ENCODE results near the gene CDKN2A. TPM values are rescaled to one million over a fixed set of nuclear protein-coding genes. Genes with fewer than 3 reads are reported as not detected.

Gene CDKN2A
- total RNA-seq, 1 experiment from 2014 or later, result 0.35 TPM

GRCh38 chr9:22040760-22041159 lies 46.6 kb upstream of the CDKN2A start:
- no peak overlapping the region for H4K5ac ChIP-seq (ENCODE audit: insufficient read length, low read depth, low read length)
- H3K14ac ChIP-seq (ENCODE audit: insufficient read depth, low read length), result no peak overlapping the region
- H3K56ac ChIP-seq (ENCODE audit: insufficient read length, low read depth, low read length), result no peak overlapping the region
- H3K79me2 ChIP-seq (ENCODE audit: insufficient read depth, low read length), result no peaks in the 10 kb centered on the region
- no peaks in the 10 kb centered on the region; the same call in 1 of the 2 replicates for H3K4me1 ChIP-seq (ENCODE audit: insufficient read depth, low read length)
- H4K91ac ChIP-seq (ENCODE audit: insufficient read length, low read depth, low read length), result no peak overlapping the region
- no peaks in the 10 kb centered on the region for H3K9me3 ChIP-seq (ENCODE audit: control insufficient read depth, low read depth, low read length)
- no peaks in the 10 kb centered on the region for H3K36me3 Mint-ChIP-seq (ENCODE audit: insufficient read depth in 1 of 3, low read depth in 3 of 3)
- WGBS (ENCODE audit: extremely low coverage, insufficient read length, low lambda C conversion rate), result no CpG with 5 or more reads among the region's 1 CpG
- no peak overlapping the region for H2AK5ac ChIP-seq (ENCODE audit: insufficient read length, low read length)
- no peak overlapping the region for H3K4me3 Mint-ChIP-seq
- no peaks in the 10 kb centered on the region for H4K20me1 ChIP-seq (ENCODE audit: control insufficient read depth, insufficient read depth, insufficient read length)
- no peak for DNase-seq
- no peak overlapping the region for H3K27ac Mint-ChIP-seq
- H3K27ac ChIP-seq (ENCODE audit: insufficient read length, low read depth, low read length), result no peak overlapping the region
- no peak overlapping the region for H2BK20ac ChIP-seq (ENCODE audit: low read depth, low read length, poor library complexity, severe bottlenecking)
- no peaks in the 10 kb centered on the region for H3K9me3 Mint-ChIP-seq
- H3K27me3 ChIP-seq (ENCODE audit: insufficient read depth, low read length), result no peaks in the 10 kb centered on the region
- no peak overlapping the region for H3K4ac ChIP-seq (ENCODE audit: low read depth, low read length)
- H3K18ac ChIP-seq (ENCODE audit: insufficient read length, low read depth, low read length), result no peak overlapping the region
- H4K8ac ChIP-seq (replicated peaks; ENCODE audit: insufficient read length, low read depth, low read length), result no peak overlapping the region
- no peak overlapping the region for H2BK5ac ChIP-seq (ENCODE audit: insufficient read length, low read length)
- H2BK15ac ChIP-seq (ENCODE audit: low read depth, low read length), result no peak overlapping the region
- no peaks in the 10 kb centered on the region for H3K79me1 ChIP-seq (ENCODE audit: insufficient read depth, low read depth, low read length, poor library complexity, severe bottlenecking)
- no peak overlapping the region for H3K4me2 ChIP-seq (ENCODE audit: insufficient read depth, insufficient read length, low read length)
- no peaks in the 10 kb centered on the region for H3K27me3 Mint-ChIP-seq (ENCODE audit: low read depth)
- no peak overlapping the region for H3K23ac ChIP-seq (ENCODE audit: insufficient read length, low read depth, low read length)
- no peak overlapping the region for H2AFZ ChIP-seq (ENCODE audit: low read length)
- H3T11ph ChIP-seq (ENCODE audit: low read length), result no peak overlapping the region
- 0 out of 4 replicates have a peak, but pooled peaks cover 0 to 4% of the 10 kb centered on the region in 2 experiments for H3K4me1 Mint-ChIP-seq
- no peaks in the 10 kb centered on the region for H3K23me2 ChIP-seq (ENCODE audit: insufficient read length, low read depth, low read length, poor library complexity, severe bottlenecking)
- no peak overlapping the region for H2BK12ac ChIP-seq (ENCODE audit: insufficient read length, low read depth, low read length)
- H2BK120ac ChIP-seq (ENCODE audit: low read depth, low read length, poor library complexity, severe bottlenecking), result no peak overlapping the region
- no peak for TF ChIP-seq CTCF (conservative IDR thresholded peaks at IDR 0.05)
- H3K9ac ChIP-seq (ENCODE audit: extremely low read depth, insufficient read length, low read length), result no peak overlapping the region

All from H9 (cell line).